Muscle layer of duodenum (tissue), 2 donors: ENCODE measurements around the gene RAB26.

ENCODE experiments used
- H3K27ac ChIP-seq: one replicate; pipeline ENCODE4 v1.7.0; 2013; ENCODE audit warnings: mild to moderate bottlenecking, low read length
- H3K27me3 ChIP-seq: one replicate; pipeline ENCODE4 v1.7.0; 2013; ENCODE audit warnings: low read depth, mild to moderate bottlenecking, control low read depth, low read length
- H3K36me3 ChIP-seq, 2 donors: one replicate each; pipeline ENCODE4 v1.7.0; 2013; ENCODE audit warnings: low read length in 2 of 2, control low read depth in 1 of 2, mild to moderate bottlenecking in 1 of 2; ENCODE audit not compliant: insufficient read depth in 2 of 2, control insufficient read depth in 1 of 2
- H3K4me1 ChIP-seq, 2 donors: one replicate each; pipeline ENCODE4 v1.7.0; 2013; ENCODE audit warnings: low read length in 2 of 2, mild to moderate bottlenecking in 2 of 2, control low read depth in 1 of 2, moderate library complexity in 1 of 2; ENCODE audit not compliant: insufficient read depth in 2 of 2, control insufficient read depth in 1 of 2
- H3K4me3 ChIP-seq, 2 donors: one replicate each; pipeline ENCODE4 v1.7.0; 2013; ENCODE audit warnings: low read length in 2 of 2, low read depth in 1 of 2, mild to moderate bottlenecking in 1 of 2
- H3K9me3 ChIP-seq, 2 donors: one replicate each; pipeline ENCODE4 v1.7.0; 2013; ENCODE audit warnings: low read length in 2 of 2, control low read depth in 1 of 2, mild to moderate bottlenecking in 1 of 2; ENCODE audit not compliant: control insufficient read depth in 1 of 2
- donor health status: healthy.

Gene RAB26

GRCh38 chr16:2166263-2167067 lies 18.0 kb downstream of the RAB26 start:
- H3K27me3 ChIP-seq, result no peaks in the 10 kb centered on the region
- no peak overlapping the region for H3K27ac ChIP-seq
- no peaks in the 10 kb centered on the region for H3K9me3 ChIP-seq
- H3K36me3 ChIP-seq, result peaks cover 6 to 58% of the 10 kb centered on the region in 2 donors
- H3K4me1 ChIP-seq, result peaks cover 0 to 2% of the 10 kb centered on the region in 2 donors
- no peak overlapping the region for H3K4me3 ChIP-seq

- no peaks in the 10 kb centered on the region for H3K4me1 ChIP-seq
- H3K36me3 ChIP-seq, result peaks cover 6 to 64% of the 10 kb centered on the region in 2 donors
- no peaks in the 10 kb centered on the region for H3K9me3 ChIP-seq
- no peak overlapping the region for H3K4me3 ChIP-seq
- H3K27me3 ChIP-seq, result no peaks in the 10 kb centered on the region
- H3K27ac ChIP-seq, result no peak overlapping the region
Measured at GRCh38 chr16:2167068-2167638, 18.7 kb downstream of the RAB26 start.

- peaks cover 14 to 90% of the 10 kb centered on the region in 2 donors for H3K36me3 ChIP-seq
- H3K9me3 ChIP-seq, result no peaks in the 10 kb centered on the region
- no peaks in the 10 kb centered on the region for H3K27me3 ChIP-seq
- no peaks in the 10 kb centered on the region for H3K4me1 ChIP-seq
- H3K4me3 ChIP-seq, result no peak overlapping the region
- H3K27ac ChIP-seq, result no peak overlapping the region
Measured at GRCh38 chr16:2170080-2170479, 21.7 kb downstream of the RAB26 start.

- Histone ChIP-seq H3K4me3 (no peak overlapping the region), H3K27ac (no peak overlapping the region), H3K36me3 (peaks cover 17 to 96% of the 10 kb centered on the region in 2 donors)
Measured at GRCh38 chr16:2170587-2171435, 22.4 kb downstream of the RAB26 start.

GRCh38 chr16:2171601-2172178 lies 23.3 kb downstream of the RAB26 start:
- Histone ChIP-seq H3K4me1 (no peaks in the 10 kb centered on the region), H3K36me3 (peaks cover 20 to 96% of the 10 kb centered on the region in 2 donors), H3K4me3 (no peak overlapping the region), H3K27me3 (no peaks in the 10 kb centered on the region), H3K9me3 (no peaks in the 10 kb centered on the region), H3K27ac (no peak overlapping the region)

More at GRCh38 chr16:2170587-2171435, 22.4 kb downstream of the RAB26 start:
- H3K9me3 ChIP-seq, result no peaks in the 10 kb centered on the region
- H3K27me3 ChIP-seq, result no peaks in the 10 kb centered on the region
- H3K4me1 ChIP-seq, result no peaks in the 10 kb centered on the region

GRCh38 chr16:2172688-2173335 lies 24.4 kb downstream of the RAB26 start:
- Histone ChIP-seq H3K27ac (no peak overlapping the region), H3K4me3 (no peak overlapping the region), H3K4me1 (no peaks in the 10 kb centered on the region), H3K36me3 (peaks cover 20 to 96% of the 10 kb centered on the region in 2 donors), H3K27me3 (no peaks in the 10 kb centered on the region), H3K9me3 (no peaks in the 10 kb centered on the region)

- Histone ChIP-seq H3K4me3 (no peak overlapping the region), H3K27ac (no peak overlapping the region), H3K36me3 (peaks cover 15 to 90% of the 10 kb centered on the region in 2 donors), H3K4me1 (no peaks in the 10 kb centered on the region), H3K27me3 (no peaks in the 10 kb centered on the region), H3K9me3 (no peaks in the 10 kb centered on the region)
Measured at GRCh38 chr16:2173366-2173765, 24.9 kb downstream of the RAB26 start.

GRCh38 chr16:2173916-2174315 lies 25.5 kb downstream of the RAB26 start:
- H3K27me3 ChIP-seq, result no peaks in the 10 kb centered on the region
- no peaks in the 10 kb centered on the region for H3K4me1 ChIP-seq
- H3K27ac ChIP-seq, result no peak overlapping the region
- peaks cover 14 to 85% of the 10 kb centered on the region in 2 donors for H3K36me3 ChIP-seq
- no peak overlapping the region for H3K4me3 ChIP-seq
- H3K9me3 ChIP-seq, result no peaks in the 10 kb centered on the region

GRCh38 chr16:2174396-2175131 lies 26.1 kb downstream of the RAB26 start:
- no peaks in the 10 kb centered on the region for H3K27me3 ChIP-seq
- H3K9me3 ChIP-seq, result no peaks in the 10 kb centered on the region
- no peak overlapping the region for H3K27ac ChIP-seq
- H3K36me3 ChIP-seq, result peaks cover 14 to 79% of the 10 kb centered on the region in 2 donors
- H3K4me1 ChIP-seq, result no peaks in the 10 kb centered on the region
- H3K4me3 ChIP-seq, result no peak overlapping the region

- peaks cover 14 to 70% of the 10 kb centered on the region in 2 donors for H3K36me3 ChIP-seq
- H3K27me3 ChIP-seq, result no peaks in the 10 kb centered on the region
- no peaks in the 10 kb centered on the region for H3K4me1 ChIP-seq
- no peak overlapping the region for H3K4me3 ChIP-seq
- H3K9me3 ChIP-seq, result no peaks in the 10 kb centered on the region
- no peak overlapping the region for H3K27ac ChIP-seq
Measured at GRCh38 chr16:2175454-2175853, 27.0 kb downstream of the RAB26 start.
